Measurements from ENCODE around the gene TTYH2. TPM values are rescaled to one million over a fixed set of nuclear protein-coding genes. Genes with fewer than 3 reads are reported as not detected.

The TTYH2 gene
- total and polyA plus RNA-seq, 2 of the 4 experiments (the other 2 are of a cell fraction) = 2.3 to 6.8 TPM

DNA sequence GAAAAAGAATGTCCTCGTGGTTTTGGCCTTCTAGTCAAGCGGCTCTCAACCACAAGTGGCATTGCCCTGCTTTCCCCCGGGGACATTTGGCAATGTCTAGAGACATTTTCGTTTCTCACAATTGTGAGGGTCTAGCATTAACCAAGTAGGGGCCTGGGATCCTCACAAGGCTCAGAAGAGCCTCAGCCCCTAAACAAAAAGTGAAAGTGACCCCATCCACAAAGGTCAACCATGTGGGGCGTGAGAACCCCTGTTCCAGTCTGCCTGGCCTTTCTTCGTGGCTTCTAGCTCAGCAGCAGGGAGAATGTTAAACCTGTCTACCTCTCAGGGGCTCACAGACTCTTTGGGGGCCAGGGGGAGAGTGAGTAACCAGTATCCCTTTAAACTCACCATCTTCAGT, 14.7 kb upstream of the TTYH2 start:
- 0 out of 2 replicates have a peak, but pooled peaks cover 1% of the 10 kb centered on the region for H4K20me1 ChIP-seq (ENCODE audit: insufficient read depth, low read length)
- ChIA-PET CTCF (no interaction called here), POLR2A (ENCODE audit: unreplicated experiment) (no interaction called here)
- no peaks in the 10 kb centered on the region for H3K36me3 ChIP-seq (ENCODE audit: control insufficient read depth, insufficient read depth, low read length)
- ATAC-seq (ENCODE audit: low read depth) (no peak), DNase-seq (no peak)
- no peak overlapping the region for H4K91ac ChIP-seq (ENCODE audit: insufficient read depth, low read depth, low read length)
- H3K9ac ChIP-seq (ENCODE audit: low read depth, low read length) = no peak overlapping the region
- no peak overlapping the region for H3K14ac ChIP-seq (replicated peaks; ENCODE audit: low read depth, low read length)
- no peak overlapping the region for H2BK15ac ChIP-seq (ENCODE audit: low read depth, low read length)
- no peaks in the 10 kb centered on the region for H3K9me1 ChIP-seq (ENCODE audit: insufficient read depth, low read length)
- H3K4me2 ChIP-seq (ENCODE audit: low read depth, low read length) = no peak overlapping the region
- H3K4me3 ChIP-seq (ENCODE audit: insufficient read depth, low read depth, low read length) = no peak overlapping the region
- H3K56ac ChIP-seq (ENCODE audit: extremely low read depth, insufficient read depth, low read length) = no peak overlapping the region
- no peak overlapping the region for H3K27ac ChIP-seq (ENCODE audit: insufficient read depth, low read length)
- H3K79me1 ChIP-seq (ENCODE audit: low read depth in 1 of 2, low read length in 2 of 2) = no peaks in the 10 kb centered on the region
- no peak for TF ChIP-seq CEBPB (IDR thresholded peaks at IDR 0.05; ENCODE audit: low read depth, low read length)
- TF ChIP-seq MAZ (IDR thresholded peaks at IDR 0.05; ENCODE audit: borderline replicate concordance, low read depth, low read length) = no peak
- TF ChIP-seq, protein P1, sequence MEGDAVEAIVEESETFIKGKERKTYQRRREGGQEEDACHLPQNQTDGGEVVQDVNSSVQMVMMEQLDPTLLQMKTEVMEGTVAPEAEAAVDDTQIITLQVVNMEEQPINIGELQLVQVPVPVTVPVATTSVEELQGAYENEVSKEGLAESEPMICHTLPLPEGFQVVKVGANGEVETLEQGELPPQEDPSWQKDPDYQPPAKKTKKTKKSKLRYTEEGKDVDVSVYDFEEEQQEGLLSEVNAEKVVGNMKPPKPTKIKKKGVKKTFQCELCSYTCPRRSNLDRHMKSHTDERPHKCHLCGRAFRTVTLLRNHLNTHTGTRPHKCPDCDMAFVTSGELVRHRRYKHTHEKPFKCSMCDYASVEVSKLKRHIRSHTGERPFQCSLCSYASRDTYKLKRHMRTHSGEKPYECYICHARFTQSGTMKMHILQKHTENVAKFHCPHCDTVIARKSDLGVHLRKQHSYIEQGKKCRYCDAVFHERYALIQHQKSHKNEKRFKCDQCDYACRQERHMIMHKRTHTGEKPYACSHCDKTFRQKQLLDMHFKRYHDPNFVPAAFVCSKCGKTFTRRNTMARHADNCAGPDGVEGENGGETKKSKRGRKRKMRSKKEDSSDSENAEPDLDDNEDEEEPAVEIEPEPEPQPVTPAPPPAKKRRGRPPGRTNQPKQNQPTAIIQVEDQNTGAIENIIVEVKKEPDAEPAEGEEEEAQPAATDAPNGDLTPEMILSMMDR (conservative IDR thresholded peaks at IDR 0.05; ENCODE audit: low read depth, low read length) = no peak
- no peak for TF ChIP-seq RFX5 (IDR thresholded peaks at IDR 0.05; ENCODE audit: low read depth, low read length)
- TF ChIP-seq NFE2L2 (IDR thresholded peaks at IDR 0.05; ENCODE audit: low read depth, low read length) = no peak
- no peak for TF ChIP-seq RCOR1 (IDR thresholded peaks at IDR 0.05; ENCODE audit: insufficient replicate concordance, low read length)
- TF ChIP-seq POLR2A (IDR thresholded peaks at IDR 0.05; ENCODE audit: low read depth, low read length) = no peak
- no peak for TF ChIP-seq RAD21 (IDR thresholded peaks at IDR 0.05; ENCODE audit: low read length)
- no peak for TF ChIP-seq SMC3 (IDR thresholded peaks at IDR 0.05; ENCODE audit: low read depth, low read length)
- TF ChIP-seq MAFK (IDR thresholded peaks at IDR 0.05; ENCODE audit: low read depth, low read length) = no peak
- TF ChIP-seq FOS (IDR thresholded peaks at IDR 0.05; ENCODE audit: low read depth, low read length) = no peak
- TF ChIP-seq MXI1 (IDR thresholded peaks at IDR 0.05; ENCODE audit: borderline replicate concordance, low read depth, low read length) = no peak
- TF ChIP-seq, protein P2, sequence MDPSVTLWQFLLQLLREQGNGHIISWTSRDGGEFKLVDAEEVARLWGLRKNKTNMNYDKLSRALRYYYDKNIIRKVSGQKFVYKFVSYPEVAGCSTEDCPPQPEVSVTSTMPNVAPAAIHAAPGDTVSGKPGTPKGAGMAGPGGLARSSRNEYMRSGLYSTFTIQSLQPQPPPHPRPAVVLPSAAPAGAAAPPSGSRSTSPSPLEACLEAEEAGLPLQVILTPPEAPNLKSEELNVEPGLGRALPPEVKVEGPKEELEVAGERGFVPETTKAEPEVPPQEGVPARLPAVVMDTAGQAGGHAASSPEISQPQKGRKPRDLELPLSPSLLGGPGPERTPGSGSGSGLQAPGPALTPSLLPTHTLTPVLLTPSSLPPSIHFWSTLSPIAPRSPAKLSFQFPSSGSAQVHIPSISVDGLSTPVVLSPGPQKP (IDR thresholded peaks at IDR 0.05; ENCODE audit: borderline replicate concordance, low read depth, low read length) = no peak
- TF ChIP-seq CHD1 (IDR thresholded peaks at IDR 0.05; ENCODE audit: low read depth, low read length) = no peak
- TF ChIP-seq, protein P3, sequence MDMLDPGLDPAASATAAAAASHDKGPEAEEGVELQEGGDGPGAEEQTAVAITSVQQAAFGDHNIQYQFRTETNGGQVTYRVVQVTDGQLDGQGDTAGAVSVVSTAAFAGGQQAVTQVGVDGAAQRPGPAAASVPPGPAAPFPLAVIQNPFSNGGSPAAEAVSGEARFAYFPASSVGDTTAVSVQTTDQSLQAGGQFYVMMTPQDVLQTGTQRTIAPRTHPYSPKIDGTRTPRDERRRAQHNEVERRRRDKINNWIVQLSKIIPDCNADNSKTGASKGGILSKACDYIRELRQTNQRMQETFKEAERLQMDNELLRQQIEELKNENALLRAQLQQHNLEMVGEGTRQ (IDR thresholded peaks at IDR 0.05; ENCODE audit: low read depth, low read length) = no peak
- no peak for TF ChIP-seq BHLHE40 (IDR thresholded peaks at IDR 0.05; ENCODE audit: low read depth, low read length)
- H3K18ac ChIP-seq (ENCODE audit: low read depth, low read length) = no peak overlapping the region
- no peak overlapping the region for H4K8ac ChIP-seq (ENCODE audit: low read depth in 2 of 2, low read length in 2 of 2)
- H2BK120ac ChIP-seq (ENCODE audit: low read depth, low read length) = no peak overlapping the region
- H3K4ac ChIP-seq (ENCODE audit: low read depth, low read length) = no peak overlapping the region
- no peak overlapping the region for H4K5ac ChIP-seq (ENCODE audit: low read depth, low read length)
- no peak overlapping the region for H2BK20ac ChIP-seq (ENCODE audit: low read depth, low read length)
- BruUV-seq (replicated peaks) = no TSS peak
- no peaks in the 10 kb centered on the region for H3K9me3 ChIP-seq (ENCODE audit: control insufficient read depth, insufficient read depth, low read length)
- no peak overlapping the region for H2BK5ac ChIP-seq (ENCODE audit: low read depth, low read length, poor library complexity, severe bottlenecking)
- dilution Hi-C loops (cut with HindIII; ENCODE audit: low sequenced_read_pairs, unreplicated experiment) = no loop called here
- no peak overlapping the region for H3K23ac ChIP-seq (ENCODE audit: low read depth, low read length)
- in situ Hi-C loops (cut with MboI; ENCODE audit: low sequenced_read_pairs) = loop anchor here (25.0 kb wide), 1 partner anchor 936 kb away; the partner anchor contains the start of gene CPSF4L
- WGBS, 2 experiments (ENCODE audit: extremely low coverage in 2 of 2, insufficient read length in 1 of 2) = 80% methylated on average over 2 of the region's 6 CpGs; no CpG with 5 or more reads in 1 of the 2 experiments
- no peaks in the 10 kb centered on the region for H3K4me1 ChIP-seq (ENCODE audit: control insufficient read depth, insufficient read depth, low read length)
- H2AK5ac ChIP-seq (ENCODE audit: low read depth, low read length) = no peak overlapping the region
- H2AFZ ChIP-seq (replicated peaks; ENCODE audit: low read length, poor library complexity) = no peak overlapping the region
- intact Hi-C loops (cut with micrococcal nuclease) = loop anchor here (1.0 kb wide), 1 partner anchor 769 kb away; no protein-coding TSS in a partner anchor
- H3K27me3 ChIP-seq (ENCODE audit: control insufficient read depth, insufficient read depth, low read length) = peaks cover 33% of the 10 kb centered on the region
- no peak overlapping the region for H2AK9ac ChIP-seq (replicated peaks; ENCODE audit: low read depth, low read length, poor library complexity)
